SHP77 (cell line): ENCODE results near the gene ZNF446.
"Not testable (repeated sequence)": the region's sequence is repeated elsewhere in the genome, so short reads cannot be mapped to it uniquely, and the experiment has no call there.

Experiments used
- DNase-seq, 2 experiments: peaks; one replicate each; lab custom pipeline; 2025; lab: John Stamatoyannopoulos, UW

ZNF446 gene

DNA sequence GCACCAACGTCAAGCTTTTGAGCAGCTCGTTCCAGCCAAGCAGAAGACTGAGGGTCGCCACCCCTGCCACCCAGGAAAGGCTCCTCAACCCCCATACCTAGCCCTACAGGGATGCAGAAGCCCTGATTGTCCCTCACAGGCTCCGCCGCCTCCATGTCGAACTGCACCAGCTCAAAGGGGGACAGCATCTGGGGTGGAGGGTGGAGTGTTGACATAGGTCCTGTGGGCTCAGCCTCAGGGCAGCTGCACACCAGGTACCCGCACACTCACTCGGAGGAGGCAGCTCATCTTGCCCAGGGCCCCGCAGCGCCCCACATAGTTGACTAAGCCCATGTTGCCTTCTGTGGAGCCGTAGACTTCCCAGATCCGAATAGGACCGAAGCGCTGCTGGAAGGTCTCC lies 24.1 kb downstream of the ZNF446 start:
- DNase-seq: no peak

DNA sequence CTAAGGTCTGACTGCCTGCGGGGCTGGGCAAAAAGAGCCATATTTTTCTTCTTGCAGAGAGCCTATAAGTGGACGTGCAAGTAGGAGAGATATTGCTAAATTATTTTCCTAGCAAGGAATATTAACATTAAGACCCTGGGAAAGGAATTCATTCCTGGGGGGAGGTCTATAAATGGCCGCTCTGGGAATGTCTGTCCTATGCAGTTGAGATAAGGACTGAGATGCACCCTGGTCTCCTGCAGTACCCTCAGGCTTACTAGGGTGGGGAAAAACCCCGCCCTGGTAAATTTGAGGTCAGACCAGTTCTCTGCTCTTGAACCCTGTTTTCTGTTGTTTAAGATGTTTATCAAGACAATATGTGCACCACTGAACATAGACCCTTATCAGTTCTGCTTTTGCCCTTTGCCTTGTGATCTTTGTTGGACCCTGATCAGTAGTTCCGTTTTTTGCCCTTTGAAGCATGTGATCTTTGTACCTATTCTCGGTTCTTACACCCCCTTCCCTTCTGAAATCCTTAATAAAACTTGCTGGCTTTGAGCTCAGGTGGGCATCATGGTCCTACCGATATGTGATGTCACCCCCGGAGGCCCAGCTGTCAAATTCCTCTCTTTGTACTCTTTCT lies 31.6 kb downstream of the ZNF446 start:
- DNase-seq: not testable (repeated sequence)

DNA sequence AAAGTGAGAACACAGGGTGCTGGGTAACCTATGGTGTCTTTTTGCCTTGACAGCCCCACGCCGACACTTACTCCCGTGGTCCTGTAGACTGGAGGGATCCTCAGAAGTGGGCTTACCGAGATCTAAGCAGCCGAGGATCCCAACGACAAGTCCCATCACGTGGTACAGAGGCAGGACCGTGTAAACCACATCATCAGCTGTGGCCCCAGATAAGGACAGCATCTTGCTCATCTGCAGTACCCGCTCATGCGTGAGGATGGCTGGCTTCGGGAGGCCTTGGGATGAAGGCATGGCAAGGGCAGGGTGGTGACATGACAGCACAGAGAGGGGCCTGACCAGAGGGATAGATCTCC lies 33.6 kb downstream of the ZNF446 start:
- no peak for DNase-seq

DNA sequence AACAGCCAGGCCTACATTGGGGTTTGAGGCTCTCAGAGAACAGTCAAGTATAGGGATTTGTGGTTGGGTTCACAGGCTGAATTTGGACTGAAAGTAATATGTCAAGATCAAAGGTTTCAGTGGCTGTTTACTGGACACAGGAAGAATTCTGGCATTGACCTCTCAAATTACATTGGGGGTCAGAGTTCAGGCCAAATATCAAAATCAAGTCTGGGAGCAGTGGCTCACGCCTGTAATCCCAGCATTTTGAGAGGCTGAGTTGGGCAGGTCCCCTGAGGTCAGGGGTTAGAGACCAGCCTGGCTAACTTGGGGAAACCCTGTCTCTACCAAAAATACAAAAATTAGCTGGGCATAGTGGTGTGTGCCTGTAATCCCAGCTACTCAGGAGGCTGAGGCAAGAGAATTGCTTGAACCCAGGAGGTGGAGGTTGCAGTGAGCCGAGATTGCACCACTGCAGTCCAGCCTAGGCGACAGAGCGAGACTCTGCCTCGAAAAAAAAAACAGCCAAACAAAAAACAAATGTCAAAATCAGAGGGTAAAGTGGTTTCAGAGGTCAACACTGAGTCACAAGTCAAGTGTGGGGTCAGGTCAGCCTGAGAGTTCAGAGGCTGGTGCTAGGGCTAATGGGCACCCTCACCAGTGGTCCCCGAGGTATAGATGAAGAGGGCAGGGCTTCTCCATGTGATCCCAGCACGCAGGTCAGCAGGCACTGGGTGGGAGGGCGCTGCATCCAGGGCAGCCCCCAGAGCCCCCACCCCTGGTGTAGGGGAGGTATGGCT lies 34.1 kb downstream of the ZNF446 start:
- DNase-seq: no peak

DNA sequence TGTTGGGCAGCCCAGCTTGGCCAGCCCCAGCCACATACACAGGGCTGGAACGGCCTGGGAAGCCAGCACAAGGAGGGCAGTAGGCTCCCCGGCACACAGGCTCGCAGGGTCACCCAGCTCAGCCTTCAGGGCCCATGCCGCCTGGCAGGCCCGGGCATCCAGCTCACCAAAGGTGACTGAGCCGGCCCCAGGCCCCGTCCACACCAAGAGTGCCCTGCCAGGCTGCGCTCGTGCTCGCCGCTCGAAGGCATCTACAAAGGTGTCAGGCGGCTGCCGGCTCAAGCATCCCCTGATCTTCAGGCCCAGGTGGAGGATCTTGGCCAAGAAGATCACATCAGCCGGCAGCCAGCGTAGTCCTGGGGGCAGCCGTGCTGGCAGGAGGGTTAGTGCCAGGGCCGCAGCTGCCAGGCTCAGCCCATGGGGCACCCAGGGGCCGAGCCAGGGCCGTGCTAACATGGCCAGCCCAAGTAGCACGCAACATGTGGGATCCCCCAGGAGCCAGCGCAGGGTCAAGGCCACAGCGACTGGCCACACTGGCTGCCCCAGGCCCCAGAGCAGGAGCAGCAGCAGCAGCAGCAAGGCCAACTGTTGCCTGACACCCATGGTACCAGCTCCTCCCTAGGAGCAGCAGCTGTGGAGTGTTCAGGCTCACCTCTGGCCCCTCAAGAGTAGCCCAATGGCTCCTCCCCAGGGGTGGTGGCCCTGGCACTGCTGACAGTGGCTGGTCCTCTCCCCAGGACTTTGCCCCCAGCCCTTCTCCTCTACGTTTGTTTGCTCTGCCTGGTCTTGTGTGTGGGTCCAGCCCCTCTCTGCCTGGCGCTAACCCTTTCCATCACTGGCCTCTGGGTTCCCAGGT lies 35.4 kb downstream of the ZNF446 start, which contains the start of gene SLC27A5:
TSS of gene SLC27A5 (minus strand) at position 640 of the 856 bp plus-strand sequence. CDS start at position 603, 37 bp downstream.
- no peak for DNase-seq

DNA sequence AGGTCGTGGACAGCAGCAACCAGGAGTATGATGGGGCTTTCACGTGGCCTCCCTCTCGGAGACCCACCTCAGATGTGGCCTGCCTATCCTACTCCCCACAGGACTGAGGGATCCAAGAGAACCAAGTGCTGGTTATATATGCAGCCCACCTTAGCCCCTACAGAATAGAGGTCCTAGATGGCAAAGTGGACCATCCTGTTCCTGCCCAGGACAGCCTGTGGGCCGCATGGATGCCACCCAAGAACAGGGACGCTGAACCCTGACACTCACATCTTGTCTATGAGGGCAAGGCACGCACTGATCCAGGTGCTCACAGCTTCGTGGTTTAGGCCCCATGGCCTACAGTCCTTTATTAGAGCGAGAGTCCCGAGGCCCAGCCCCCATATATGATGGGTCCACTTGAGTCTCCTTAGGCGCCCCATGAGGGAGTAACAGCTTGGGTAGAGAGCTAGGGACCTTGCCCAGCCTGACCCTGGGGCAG lies 37.1 kb downstream of the ZNF446 start:
- no peak for DNase-seq

DNA sequence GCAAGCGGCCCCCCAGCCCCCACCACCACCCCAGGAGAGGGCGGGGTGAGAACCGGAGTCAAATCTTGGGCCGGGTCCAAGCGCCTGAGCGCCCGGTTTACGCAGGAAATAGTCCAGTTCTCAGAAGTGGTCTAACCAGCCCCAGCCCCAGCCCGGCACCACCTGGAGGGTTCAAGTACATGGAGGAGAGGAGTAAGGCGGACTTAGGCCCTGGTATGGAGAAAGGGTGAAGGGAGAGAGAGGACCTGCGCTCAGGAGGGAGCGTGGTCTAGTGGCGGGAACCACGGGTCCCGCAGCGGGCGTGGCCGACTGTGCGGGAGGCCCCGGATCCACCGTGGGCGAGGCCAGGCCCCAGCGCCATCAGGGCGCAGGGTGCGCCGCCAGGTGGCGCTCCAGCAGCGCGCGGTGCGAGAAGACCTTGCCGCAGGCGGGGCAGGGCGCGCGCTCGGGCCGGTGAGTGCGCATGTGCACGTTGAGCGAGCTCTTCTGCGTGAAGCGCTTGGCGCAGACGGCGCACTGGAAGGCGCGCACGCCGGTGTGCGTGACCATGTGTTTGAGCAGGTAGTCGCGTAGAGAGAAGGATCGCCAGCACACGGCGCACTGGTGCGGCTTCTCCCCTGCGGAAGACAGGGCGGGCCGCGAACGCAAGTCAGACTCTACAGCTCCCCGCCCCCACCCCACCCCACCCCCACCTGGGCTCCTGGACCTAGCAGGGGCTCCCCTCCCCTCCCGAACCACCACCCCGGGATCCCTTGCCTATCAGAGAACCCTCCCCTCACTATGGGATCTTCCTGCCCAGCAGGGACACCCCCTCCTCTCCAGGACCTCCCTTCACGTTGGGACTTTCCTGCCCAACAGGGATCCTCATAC lies 37.8 kb downstream of the ZNF446 start:
- DNase-seq: peak; percentile 87 to 92

DNA sequence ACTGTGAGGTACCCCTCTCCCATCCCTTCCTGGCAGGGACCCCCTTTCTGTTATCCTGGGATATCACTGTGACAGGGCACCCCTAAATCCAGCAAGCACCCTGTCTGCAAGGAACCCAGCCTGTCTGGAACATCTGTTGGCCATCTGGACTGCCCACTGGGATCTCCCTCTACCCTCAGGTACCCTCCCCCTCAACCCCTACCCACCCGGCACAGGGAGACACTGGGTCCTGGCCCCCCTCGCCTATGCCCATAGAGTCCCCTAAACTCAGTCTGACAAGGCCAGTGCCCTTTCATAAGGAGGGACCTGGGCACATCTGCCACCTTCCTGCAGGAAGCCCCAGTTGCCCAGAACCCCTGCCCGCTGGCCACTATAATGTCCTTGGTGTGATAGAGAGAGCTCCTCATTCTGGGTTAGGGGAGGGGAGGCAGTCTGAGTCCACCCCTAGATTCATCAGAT lies 38.4 kb downstream of the ZNF446 start:
- DNase-seq: no peak

DNA sequence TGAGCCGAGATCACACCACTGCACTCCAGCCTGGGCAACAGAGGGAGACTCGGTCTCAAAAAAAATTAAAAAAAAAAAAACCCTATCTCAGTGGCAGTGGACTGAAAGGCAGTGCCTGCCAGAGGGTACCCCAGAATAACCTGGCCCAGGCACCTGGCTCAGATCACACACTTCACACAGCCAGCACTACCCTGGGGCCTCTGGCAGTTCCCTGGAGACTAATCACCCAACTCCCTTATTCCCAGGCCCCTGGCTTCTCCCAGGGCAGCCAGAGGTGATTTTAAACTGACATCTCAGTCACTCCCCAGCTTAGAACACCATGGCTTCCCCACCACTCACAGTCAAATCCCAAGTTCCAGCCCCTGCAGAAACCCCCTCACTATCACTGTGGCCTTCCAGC lies 39.1 kb downstream of the ZNF446 start:
- no peak for DNase-seq

DNA sequence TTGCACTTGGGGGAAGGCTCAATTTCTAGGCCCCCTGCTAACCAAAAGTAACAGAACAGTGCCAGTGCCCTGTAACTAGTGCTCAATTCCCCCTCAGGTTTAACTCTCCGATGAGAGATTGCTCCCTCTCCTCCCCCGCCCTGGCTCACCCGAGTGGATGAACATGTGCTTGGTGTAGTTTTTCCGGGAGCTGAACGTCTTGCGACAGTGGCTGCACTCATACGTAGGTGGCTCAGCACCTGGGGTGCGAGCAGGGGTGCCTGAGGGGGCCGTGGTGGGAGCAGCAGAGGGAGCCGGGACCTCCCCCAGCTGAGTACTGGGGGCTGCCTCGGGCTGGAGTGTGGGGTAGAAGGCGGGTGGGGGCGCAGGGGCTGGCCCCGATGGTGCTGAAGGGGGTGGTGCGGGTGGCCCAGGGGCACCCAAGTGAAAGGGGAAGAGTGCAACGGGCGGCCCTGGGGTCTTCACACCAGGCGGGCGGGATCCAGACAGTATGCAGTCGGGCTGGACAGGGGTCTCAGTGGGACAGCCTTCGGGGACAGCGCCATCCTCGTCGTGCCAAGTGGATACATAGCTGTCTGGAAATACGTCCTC lies 40.2 kb downstream of the ZNF446 start:
- no peak for DNase-seq

DNA sequence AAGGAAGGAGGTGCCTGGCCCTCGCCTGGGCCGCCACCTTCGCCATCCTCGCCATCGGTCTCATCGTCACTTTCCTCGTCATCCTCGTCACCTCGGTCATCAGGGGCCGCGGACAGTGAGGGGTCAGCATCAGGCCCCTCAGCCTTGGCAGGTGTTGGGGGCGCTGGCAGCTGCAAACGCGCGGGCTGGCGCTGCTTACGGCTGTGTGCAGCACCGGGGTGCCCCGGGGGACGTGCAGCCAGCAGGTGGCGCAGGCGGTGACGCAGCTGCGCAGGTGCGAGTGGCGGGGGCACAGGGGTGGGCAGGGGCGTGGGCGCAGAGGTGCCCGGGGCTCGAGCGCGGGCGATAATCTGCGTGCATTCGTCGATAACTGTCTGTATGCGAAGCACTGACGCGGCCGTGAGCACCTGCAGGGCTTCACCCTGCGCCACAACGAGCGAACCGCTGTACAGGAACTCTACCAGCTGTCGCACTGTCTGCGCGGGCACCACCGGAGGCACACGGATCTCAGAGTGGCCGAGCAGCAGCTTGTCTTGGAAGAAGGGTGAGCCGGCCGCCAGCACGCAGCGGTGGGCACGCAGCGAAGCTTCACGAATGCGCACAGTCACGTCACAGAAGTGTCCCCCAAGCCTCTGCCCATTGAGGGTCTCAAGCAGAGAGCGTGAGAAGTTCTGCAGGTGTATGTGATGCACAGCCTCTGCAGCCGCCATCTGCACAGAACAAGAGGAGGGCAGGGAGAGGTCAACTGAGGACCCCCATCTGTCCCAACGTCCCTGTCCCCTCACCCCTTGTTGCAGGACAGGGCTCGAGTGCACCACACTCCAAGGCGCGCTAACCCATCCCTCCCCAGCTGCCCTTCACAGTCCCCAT lies 41.0 kb downstream of the ZNF446 start:
- DNase-seq: no peak

DNA sequence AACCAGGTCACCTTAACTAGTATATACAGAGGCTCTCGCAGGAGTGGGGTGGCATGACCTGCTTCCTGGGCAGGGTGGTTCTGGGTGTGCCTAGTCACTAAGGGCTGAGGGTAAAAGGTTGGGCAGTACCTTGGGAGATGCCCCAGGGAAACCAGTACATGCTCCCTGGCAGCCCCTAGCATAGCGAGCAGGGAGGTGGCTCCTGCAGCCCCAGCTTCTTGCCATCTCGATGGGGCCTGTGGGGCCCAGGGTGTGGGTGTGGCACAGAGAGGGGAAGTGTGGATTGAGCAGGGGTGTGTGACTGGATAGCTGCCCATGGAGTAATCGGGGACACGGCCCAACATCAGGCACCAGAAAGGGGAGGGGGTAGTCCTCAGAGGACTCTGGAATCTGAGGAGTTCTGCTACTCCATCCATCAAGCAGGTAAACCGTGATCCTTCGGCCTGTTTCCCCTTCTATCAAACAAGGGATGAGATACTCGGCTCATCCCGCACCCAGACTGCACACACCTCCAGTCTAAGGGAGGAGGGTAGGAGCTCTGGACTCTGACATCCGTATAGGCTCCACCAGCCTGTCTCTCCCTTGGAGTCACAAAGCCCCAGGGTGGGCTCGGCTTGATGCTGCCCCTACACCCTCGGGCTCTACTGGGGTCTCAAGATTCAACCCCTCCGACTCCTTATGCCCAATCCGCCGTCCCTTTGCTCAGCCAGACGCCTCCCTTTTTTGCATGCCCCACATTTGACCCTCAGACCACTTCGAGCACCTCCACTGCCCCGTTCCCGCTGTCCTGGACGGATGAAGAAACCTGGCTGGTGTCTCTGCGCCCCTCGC lies 42.3 kb downstream of the ZNF446 start:
- no peak for DNase-seq

DNA sequence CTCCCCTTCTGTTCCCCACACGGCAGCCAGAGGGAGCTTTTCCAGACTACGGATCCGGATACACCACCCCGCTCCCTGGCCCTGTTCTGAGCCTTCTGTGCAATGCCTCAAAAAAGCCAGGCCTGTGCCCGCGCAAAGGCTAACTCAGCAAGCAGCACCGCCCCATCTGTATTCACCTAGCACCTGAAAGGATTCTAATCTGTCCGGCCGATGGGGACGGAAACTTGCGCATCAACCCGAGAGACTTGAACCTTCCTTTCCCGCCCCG lies 42.9 kb downstream of the ZNF446 start:
- peak; percentile 63 to 69 for DNase-seq

DNA sequence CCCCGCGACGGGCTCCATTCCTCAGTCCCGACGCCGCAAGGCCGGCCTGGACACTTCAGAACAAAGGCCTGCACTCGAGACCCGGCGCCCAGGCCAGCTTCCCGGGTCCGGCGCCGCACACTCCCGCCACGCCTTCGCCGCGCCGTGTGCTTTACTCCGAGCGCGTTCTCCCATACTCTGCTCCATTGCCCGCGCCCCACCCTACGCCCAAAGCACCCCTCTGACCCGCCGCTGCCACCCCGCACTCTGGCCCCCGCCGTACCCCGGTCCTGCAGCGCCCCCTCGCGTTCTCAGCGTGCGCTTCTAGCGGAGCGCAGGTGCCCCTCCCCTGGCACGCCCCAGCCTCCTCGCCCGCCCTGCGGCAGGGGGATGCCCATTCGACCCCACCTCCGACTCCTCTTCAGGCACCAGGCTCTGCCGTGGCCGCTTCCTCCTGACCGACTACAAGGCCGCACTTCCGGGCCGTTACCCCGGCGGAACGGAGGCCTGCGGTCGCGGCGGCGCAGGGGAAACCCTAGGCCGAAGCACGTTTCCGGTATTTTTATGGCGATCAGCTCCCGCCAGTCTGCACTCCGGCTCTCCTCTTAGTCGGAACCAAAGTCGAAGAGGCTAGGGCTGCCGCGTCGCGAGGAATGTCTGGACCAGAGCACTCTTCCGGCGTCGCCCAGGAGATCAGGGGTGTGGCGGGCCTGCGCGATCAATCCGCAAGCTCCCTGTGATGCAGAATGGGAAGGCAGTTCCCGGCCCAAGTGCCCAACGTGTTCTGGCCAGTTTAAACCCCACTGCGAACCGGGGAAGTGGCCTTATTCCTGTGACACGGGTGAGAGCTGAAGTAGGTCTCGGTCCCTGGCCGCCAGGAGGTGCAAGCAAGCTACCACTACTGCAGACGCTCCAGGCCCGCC lies 43.5 kb downstream of the ZNF446 start, which contains the start of gene ZBTB45:
TSS of gene ZBTB45 (minus strand) at position 456 of the 902 bp plus-strand sequence. CDS start 2,137 bp downstream, outside the sequence.
- peak; percentile 93 to 97 for DNase-seq

DNA sequence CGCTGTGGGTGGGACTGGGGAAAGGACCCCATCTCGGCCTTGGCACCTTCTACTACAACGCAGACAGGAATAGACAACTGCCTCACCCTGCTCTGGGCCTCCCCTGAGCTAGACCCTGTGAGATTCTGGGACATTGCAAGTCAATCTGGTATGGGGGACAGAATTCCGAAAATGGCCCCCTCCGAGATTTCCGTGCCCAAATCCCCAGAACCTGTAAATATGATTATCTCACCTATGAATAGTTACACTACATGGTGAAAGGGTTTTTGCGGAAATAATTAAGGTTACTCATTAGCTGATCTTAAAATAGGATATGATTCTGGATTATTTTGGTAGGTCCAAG lies 44.1 kb downstream of the ZNF446 start:
- DNase-seq: no peak

DNA sequence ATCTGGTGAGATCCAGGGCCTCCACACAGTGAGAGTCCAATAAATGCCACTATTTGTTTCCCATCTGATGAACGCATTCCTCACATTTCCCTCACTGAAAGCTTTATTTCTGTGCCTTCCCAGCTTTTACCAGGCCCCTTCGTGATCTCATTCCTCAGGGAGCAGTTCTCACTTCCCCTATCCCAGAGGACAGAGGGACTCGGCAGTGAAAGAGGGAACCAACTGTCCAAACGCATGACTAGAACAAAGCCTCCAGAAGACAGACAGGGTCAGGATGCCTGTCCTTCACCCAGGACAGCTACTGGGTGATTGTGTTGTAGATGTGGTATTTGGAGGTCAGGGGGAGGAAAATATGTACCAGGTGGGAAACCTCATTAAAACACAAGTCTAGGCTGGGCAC lies 45.5 kb downstream of the ZNF446 start:
- DNase-seq: no peak

DNA sequence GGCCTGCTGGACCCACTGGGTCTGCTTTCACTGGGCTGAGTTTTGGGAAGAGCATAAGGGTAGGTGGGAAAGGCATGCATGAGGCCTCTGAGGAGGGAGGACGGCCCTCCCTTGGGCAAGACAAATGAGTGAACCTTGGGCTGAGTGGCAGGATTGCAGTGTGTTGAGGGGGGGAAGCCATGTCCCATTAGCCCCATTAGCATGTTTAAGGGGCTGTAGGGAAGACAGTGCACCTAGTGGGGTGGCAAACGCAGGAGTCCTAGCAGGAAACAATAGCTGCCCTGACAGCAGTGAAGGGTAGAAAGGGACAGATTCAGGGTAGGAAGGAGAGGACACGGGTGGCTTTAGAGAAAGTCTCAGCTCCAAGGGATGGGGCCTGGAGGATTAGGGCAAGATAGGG lies 46.6 kb downstream of the ZNF446 start:
- no peak for DNase-seq

DNA sequence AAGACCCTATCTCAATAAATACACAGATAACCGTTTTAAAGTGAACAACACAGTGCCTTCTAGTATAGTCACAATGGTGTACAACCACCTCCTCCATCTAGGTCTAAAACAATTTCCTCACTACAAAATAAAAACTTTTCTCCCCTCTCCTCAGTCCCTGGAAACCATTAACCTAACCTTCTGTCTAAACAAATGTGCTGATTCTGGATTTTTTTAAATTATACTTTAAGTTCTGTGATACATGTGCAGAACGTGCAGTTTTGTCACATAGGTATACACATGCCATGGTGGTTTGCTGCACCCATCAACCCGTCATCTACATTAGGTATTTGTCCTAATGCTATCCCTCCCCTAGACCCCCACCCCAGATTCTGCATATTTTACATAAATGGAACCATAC lies 53.3 kb downstream of the ZNF446 start:
- no peak for DNase-seq
